Activated T-cell treated with anti-CD3 and anti-CD28 coated beads, Interleukin-2, amount 50 U/mL, for 4 hours (primary cell): ENCODE measurements around the gene GGCT. TPM values are rescaled to one million over a fixed set of nuclear protein-coding genes. Genes with fewer than 3 reads are reported as not detected.
"Not testable (repeated sequence)": the region's sequence is repeated elsewhere in the genome, so short reads cannot be mapped to it uniquely, and the experiment has no call there.

Experiments
- ATAC-seq, 2 donors: fragments of 200-7000 bp; cut with Tn5 transposase; one replicate each; pipeline ENCODE4 v1.10.0; 2021
- DNase-seq: peaks from one replicate; pipeline ENCODE4 v3.0.0-alpha.2; 2020
- H3K27me3 Mint-ChIP-seq: one replicate; pipeline ENCODE4 v1.8.0; 2021; ENCODE audit warnings: low read depth, mixed read lengths
- H3K36me3 Mint-ChIP-seq: one replicate; pipeline ENCODE4 v1.8.0; 2022; ENCODE audit warnings: mixed read lengths; ENCODE audit not compliant: insufficient read depth
- H3K4me1 Mint-ChIP-seq: one replicate; pipeline ENCODE4 v1.8.0; 2021; ENCODE audit warnings: low read depth, mixed read lengths
- H3K4me3 Mint-ChIP-seq: one replicate; pipeline ENCODE4 v1.8.0; 2021; ENCODE audit warnings: mild to moderate bottlenecking, moderate library complexity, mixed read lengths
- H3K9me3 Mint-ChIP-seq: one replicate; pipeline ENCODE4 v1.8.0; 2021; ENCODE audit warnings: mixed read lengths
- total RNA-seq, 3 donors: library from RNA; stranded (reverse); gene quantifications; one replicate each; pipeline ENCODE4 v1.2.1, GENCODE V29; 2021

The GGCT gene
- total RNA-seq, 3 donors from 2014 or later = 66.0 to 75.5 (median 67.5) TPM

DNA sequence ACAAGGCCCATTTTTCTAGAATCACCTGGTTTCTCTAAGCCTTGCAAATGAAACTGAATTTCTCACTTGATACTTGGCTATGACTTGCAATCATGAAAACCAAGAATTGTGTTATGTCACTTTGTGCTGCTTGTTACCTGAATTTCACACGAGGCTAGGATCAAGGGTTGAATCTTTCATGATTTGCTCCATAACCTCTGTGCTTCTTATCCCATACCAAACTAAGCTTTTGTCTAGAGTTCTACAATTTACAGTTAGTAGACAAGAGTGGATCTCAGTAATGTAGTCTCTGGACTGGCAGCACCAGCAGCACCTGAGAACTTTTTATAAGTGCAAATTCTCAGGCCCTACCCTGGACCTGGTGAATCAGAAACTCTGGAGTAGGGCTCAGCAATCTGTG, 22.7 kb upstream of the GGCT start:
- H3K4me3 Mint-ChIP-seq, H3K9me3 Mint-ChIP-seq, H3K36me3 Mint-ChIP-seq, H3K4me1 Mint-ChIP-seq, H3K27me3 Mint-ChIP-seq, ATAC-seq, DNase-seq: not testable (repeated sequence)

DNA sequence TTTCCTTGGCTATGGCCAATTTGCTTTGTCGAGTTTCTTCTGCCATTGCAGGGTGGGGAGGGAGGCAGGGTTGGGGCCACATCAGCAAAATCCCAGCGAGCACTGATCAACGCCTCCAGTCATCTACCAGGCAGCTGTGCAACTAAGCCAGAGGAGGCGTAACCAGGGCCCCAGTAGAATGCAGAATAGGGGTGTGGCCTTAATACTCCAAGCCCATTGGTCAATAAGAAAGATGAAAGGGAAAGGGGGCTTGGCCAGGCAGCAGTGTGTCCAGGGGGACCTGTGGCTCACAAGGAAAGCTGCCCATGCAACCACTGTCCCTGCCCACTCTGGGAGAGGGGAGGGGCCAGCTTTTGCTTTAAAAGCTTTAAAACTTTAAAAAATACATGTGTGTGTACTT, 21.5 kb upstream of the GGCT start:
- Mint-ChIP-seq H3K36me3 (peaks cover 8% of the 10 kb centered on the region), H3K27me3 (no peaks in the 10 kb centered on the region), H3K9me3 (no peaks in the 10 kb centered on the region), H3K4me1 (no peaks in the 10 kb centered on the region), H3K4me3 (no peak overlapping the region)
- no peak for DNase-seq
- ATAC-seq = no peak

DNA sequence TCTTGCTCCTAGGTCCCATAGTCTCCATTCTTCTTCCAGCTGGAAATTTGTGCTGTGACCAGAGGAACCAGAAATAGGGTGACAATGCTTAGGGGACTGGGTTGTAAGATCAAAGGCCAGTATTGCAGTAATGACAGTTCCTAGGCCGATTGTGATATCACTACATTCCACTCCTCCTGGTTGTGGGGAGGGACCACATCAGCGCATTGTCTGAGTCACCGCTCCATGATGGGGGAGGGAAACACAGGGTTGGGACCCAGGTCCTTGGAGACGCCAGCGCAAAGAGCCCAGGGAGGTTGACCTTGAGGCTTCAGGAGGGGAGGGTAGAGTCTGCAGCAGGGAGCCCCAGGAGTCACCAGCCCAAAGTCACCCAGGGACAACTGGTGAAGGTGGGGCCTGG, 20.8 kb upstream of the GGCT start:
- peaks cover 2% of the 10 kb centered on the region for H3K4me1 Mint-ChIP-seq
- DNase-seq (no peak), ATAC-seq (no peak)
- H3K27me3 Mint-ChIP-seq = no peaks in the 10 kb centered on the region
- H3K36me3 Mint-ChIP-seq = peaks cover 7% of the 10 kb centered on the region
- H3K9me3 Mint-ChIP-seq = no peaks in the 10 kb centered on the region
- H3K4me3 Mint-ChIP-seq = no peak overlapping the region

GRCh38 chr7:30524545-30524944, 19.9 kb upstream of the GGCT start:
- peaks cover 7% of the 10 kb centered on the region for H3K36me3 Mint-ChIP-seq
- no peak for ATAC-seq
- no peaks in the 10 kb centered on the region for H3K9me3 Mint-ChIP-seq
- no peak for DNase-seq
- H3K27me3 Mint-ChIP-seq = no peaks in the 10 kb centered on the region
- H3K4me3 Mint-ChIP-seq = no peak overlapping the region
- peaks cover 2% of the 10 kb centered on the region for H3K4me1 Mint-ChIP-seq

GRCh38 chr7:30523466-30523865, 18.8 kb upstream of the GGCT start:
- Mint-ChIP-seq H3K4me1 (peaks cover 2% of the 10 kb centered on the region), H3K9me3 (no peaks in the 10 kb centered on the region)

DNA sequence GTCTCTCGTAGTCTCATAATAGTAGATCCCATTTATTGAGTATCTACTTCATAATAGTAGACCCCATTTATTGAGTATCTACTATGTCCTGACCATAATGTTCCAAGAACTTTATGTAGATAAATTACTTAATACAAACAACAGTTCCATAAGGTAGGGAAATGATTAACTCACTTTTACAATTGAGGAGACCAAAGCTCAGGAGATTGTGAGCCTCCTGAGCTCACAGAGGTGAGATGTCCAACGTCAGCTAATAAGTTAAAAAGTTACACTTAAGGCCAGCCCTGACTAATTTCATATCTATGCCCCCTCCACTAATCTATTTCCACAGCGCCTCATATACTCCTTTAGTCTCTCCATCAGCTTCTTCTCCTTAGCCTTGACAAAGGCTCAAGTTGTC, 17.5 kb upstream of the GGCT start:
- no peak for ATAC-seq
- no peaks in the 10 kb centered on the region for H3K36me3 Mint-ChIP-seq
- no peak for DNase-seq
- no peaks in the 10 kb centered on the region for H3K27me3 Mint-ChIP-seq
- no peaks in the 10 kb centered on the region for H3K9me3 Mint-ChIP-seq
- H3K4me3 Mint-ChIP-seq = no peak overlapping the region
- H3K4me1 Mint-ChIP-seq = peaks cover 2% of the 10 kb centered on the region

More at GRCh38 chr7:30523466-30523865, 18.8 kb upstream of the GGCT start:
- ATAC-seq (no peak), DNase-seq (no peak)
- Mint-ChIP-seq H3K4me3 (no peak overlapping the region), H3K27me3 (no peaks in the 10 kb centered on the region), H3K36me3 (peaks cover 7% of the 10 kb centered on the region)

GRCh38 chr7:30521532-30521931, 16.9 kb upstream of the GGCT start:
- no peaks in the 10 kb centered on the region for H3K9me3 Mint-ChIP-seq
- peaks cover 2% of the 10 kb centered on the region for H3K4me1 Mint-ChIP-seq
- no peaks in the 10 kb centered on the region for H3K27me3 Mint-ChIP-seq
- ATAC-seq = peak in 1 of 2 donors; percentile 57
- H3K4me3 Mint-ChIP-seq = no peak overlapping the region
- no peaks in the 10 kb centered on the region for H3K36me3 Mint-ChIP-seq
- no peak for DNase-seq

- Mint-ChIP-seq H3K4me3 (no peak overlapping the region), H3K9me3 (no peaks in the 10 kb centered on the region), H3K36me3 (peaks cover under 1% of the 10 kb centered on the region), H3K27me3 (no peaks in the 10 kb centered on the region), H3K4me1 (peaks cover 2% of the 10 kb centered on the region)
- DNase-seq = no peak
- no peak for ATAC-seq
Measured at GRCh38 chr7:30519122-30519521, 14.5 kb upstream of the GGCT start.

- H3K36me3 Mint-ChIP-seq = peaks cover 1% of the 10 kb centered on the region
- no peaks in the 10 kb centered on the region for H3K27me3 Mint-ChIP-seq
- no peaks in the 10 kb centered on the region for H3K9me3 Mint-ChIP-seq
- no peak overlapping the region for H3K4me3 Mint-ChIP-seq
- no peak for DNase-seq
- H3K4me1 Mint-ChIP-seq = peaks cover 2% of the 10 kb centered on the region
- no peak for ATAC-seq
Measured at GRCh38 chr7:30515761-30516160, 11.1 kb upstream of the GGCT start.

- peaks cover 1% of the 10 kb centered on the region for H3K36me3 Mint-ChIP-seq
- H3K27me3 Mint-ChIP-seq = no peaks in the 10 kb centered on the region
- ATAC-seq (no peak), DNase-seq (no peak)
- H3K4me1 Mint-ChIP-seq = no peaks in the 10 kb centered on the region
- H3K9me3 Mint-ChIP-seq = no peaks in the 10 kb centered on the region
- H3K4me3 Mint-ChIP-seq = no peak overlapping the region
Measured at GRCh38 chr7:30514776-30515175, 10.1 kb upstream of the GGCT start.

DNA sequence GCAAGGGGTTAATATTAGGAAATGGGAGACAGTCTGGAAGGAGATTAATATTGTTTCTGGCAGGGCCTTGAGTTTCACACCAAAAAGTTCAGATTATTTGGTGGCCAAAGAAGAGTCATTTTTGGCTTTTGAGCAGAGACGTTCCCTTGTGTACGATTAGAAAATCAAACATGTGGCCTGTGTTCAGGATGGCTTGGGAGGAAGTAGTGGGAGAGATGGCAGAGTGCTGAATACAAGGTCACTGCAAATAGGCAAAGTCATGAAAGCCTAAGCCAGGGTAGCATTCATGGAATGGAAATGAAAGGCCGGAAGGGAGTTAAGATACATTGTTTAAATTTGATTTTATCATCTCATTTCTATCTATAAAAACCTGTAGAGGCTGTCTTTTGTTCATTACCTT, 9.5 kb upstream of the GGCT start:
- ATAC-seq = no peak
- no peaks in the 10 kb centered on the region for H3K4me1 Mint-ChIP-seq
- no peaks in the 10 kb centered on the region for H3K27me3 Mint-ChIP-seq
- no peak overlapping the region for H3K4me3 Mint-ChIP-seq
- DNase-seq = no peak
- no peaks in the 10 kb centered on the region for H3K9me3 Mint-ChIP-seq
- peaks cover 1% of the 10 kb centered on the region for H3K36me3 Mint-ChIP-seq

DNA sequence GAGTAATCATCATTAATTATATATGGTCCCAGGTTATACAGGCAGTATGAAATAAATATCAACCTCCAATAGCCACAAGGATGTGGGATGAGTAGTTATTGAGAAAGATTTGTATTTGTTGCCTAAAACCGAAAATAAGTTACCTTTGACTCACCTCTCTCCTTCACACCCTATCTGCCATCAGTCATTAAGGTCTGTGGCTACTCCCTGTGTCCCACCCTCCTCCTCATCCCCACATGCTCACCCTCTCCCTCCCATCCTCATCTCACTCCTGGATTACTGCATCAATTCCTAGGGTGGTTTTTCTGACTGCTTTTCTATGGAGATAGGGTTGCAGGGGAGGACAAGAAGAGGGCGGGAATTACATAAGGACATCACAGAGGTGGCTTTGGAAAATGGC, 9.1 kb upstream of the GGCT start:
- H3K27me3 Mint-ChIP-seq = no peaks in the 10 kb centered on the region
- ATAC-seq = no peak
- no peaks in the 10 kb centered on the region for H3K9me3 Mint-ChIP-seq
- H3K4me1 Mint-ChIP-seq = no peaks in the 10 kb centered on the region
- DNase-seq = no peak
- peaks cover 1% of the 10 kb centered on the region for H3K36me3 Mint-ChIP-seq
- no peak overlapping the region for H3K4me3 Mint-ChIP-seq

DNA sequence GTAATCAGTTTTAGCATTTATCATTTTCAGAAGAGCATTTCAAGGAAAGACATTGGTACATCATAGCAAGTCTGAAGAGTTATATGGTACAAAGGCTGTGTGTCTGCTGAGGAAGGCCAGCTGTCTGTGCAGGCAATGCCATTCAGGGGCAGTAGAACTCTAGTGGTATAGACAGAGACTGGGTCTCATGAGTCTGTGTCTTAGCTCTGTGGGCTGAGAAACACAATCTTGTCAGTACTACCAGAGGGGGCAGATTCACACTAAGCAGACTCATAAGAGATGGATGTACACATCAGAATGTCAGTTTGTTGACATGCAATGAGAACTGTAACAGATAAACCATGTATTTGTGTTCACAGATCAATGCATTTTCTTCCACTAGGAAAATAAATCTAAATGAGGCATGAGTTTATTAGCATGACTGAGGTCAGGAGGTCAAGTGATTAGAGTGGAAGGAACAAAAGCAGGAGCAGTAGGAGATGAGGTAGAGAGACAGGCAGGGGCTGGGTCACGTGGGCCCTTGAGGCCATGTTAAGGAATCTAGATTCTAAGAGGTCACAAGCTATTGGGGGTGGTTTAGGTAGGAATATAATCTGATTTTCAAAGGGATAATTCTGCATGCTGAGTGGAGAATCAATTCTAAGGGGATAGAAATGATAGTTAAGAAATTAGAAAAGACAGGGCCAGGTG, 7.5 kb upstream of the GGCT start:
- DNase-seq (no peak), ATAC-seq (no peak)
- Mint-ChIP-seq H3K4me3 (no peak overlapping the region), H3K4me1 (no peaks in the 10 kb centered on the region), H3K9me3 (no peaks in the 10 kb centered on the region), H3K27me3 (no peaks in the 10 kb centered on the region), H3K36me3 (peaks cover 1% of the 10 kb centered on the region)

DNA sequence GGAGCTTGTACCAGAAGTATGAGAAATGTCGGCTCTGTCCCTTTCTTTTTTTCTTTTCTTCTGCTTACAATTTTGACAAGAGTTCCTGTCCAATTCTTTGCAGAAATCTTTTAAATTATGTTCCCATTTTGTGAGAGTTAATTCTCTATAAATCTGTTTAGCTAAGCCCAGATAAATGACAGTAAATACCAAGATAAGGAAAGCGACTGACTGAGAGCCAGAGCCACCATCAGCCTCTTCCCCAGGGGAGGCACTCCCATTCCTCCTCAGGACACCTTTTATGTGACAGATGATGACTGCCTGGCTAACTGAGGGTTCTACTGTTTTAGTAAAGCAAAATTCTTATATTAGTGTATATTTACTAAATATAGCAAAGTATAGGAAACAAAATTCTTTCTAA, 6.9 kb upstream of the GGCT start:
- H3K4me3 Mint-ChIP-seq = no peak overlapping the region
- peaks cover 1% of the 10 kb centered on the region for H3K36me3 Mint-ChIP-seq
- no peaks in the 10 kb centered on the region for H3K27me3 Mint-ChIP-seq
- no peak for DNase-seq
- H3K4me1 Mint-ChIP-seq = no peaks in the 10 kb centered on the region
- H3K9me3 Mint-ChIP-seq = no peaks in the 10 kb centered on the region
- ATAC-seq = no peak

- H3K27me3 Mint-ChIP-seq = no peaks in the 10 kb centered on the region
Measured at GRCh38 chr7:30510124-30511075, 5.8 kb upstream of the GGCT start.

More at GRCh38 chr7:30510124-30511075, 5.8 kb upstream of the GGCT start:
- no peaks in the 10 kb centered on the region for H3K4me1 Mint-ChIP-seq
- H3K4me3 Mint-ChIP-seq = no peak overlapping the region
- DNase-seq (peak; percentile 14), ATAC-seq (peak in 1 of 2 donors; percentile 57)
- H3K36me3 Mint-ChIP-seq = peaks cover 1% of the 10 kb centered on the region
- H3K9me3 Mint-ChIP-seq = no peaks in the 10 kb centered on the region
